Measurements from ENCODE around the gene TMSB10. TPM values are rescaled to one million over a fixed set of nuclear protein-coding genes. Genes with fewer than 3 reads are reported as not detected.

Gene TMSB10
- total RNA-seq (1,000 to 10,000 TPM; 1,416 to 3,222 (median 1,664) TPM), polyA plus RNA-seq (1,000 to 10,000 TPM; 2,869 to 3,827 (median 3,008) TPM)
- long read RNA-seq, donor 1, transcript TMSB10-201 (3 exons, 496 nt) = major isoform, 2,146 of 2,382 reads
- long read RNA-seq, donor 1, partial matches to known transcripts = 153 of 2,382 reads
- long read RNA-seq, donor 1, other reads (novel, unspliced or antisense) = 83 of 2,382 reads
- long read RNA-seq, donor 2, transcript TMSB10-201 (3 exons, 496 nt) = major isoform, 1,675 of 1,834 reads
- long read RNA-seq, donor 2, partial matches to known transcripts = 111 of 1,834 reads
- long read RNA-seq, donor 2, other reads (novel, unspliced or antisense) = 48 of 1,834 reads

- H3K36me3 ChIP-seq = peaks cover 0 to 6% (median 0%) of the 10 kb centered on the region in 6 donors
- no peaks in the 10 kb centered on the region for H3K27me3 ChIP-seq (replicated peaks in 1 of 7)
- intact Hi-C loops (cut with DNase I; ENCODE audit: low total_unique reads) = no loop called here
- 0 to 1% (median 1%) methylated on average over 47 to 94 of the region's 94 CpGs for WGBS, 5 donors
- H3K4me1 ChIP-seq = peaks cover 13 to 58% (median 31%) of the 10 kb centered on the region in 6 donors
- peak within 1 kb of the TSS; percentile 76 to 99 (median 96) for H3K4me3 ChIP-seq
- no peaks in the 10 kb centered on the region for H3K9me3 ChIP-seq
- H3K27ac ChIP-seq = peak within 1 kb of the TSS; percentile 92 to 99 (median 97)
- peak; percentile 97 for DNase-seq
- TF ChIP-seq POLR2A (IDR thresholded peaks at IDR 0.05) = peak; percentile 79 to 96 (median 87)
- TF ChIP-seq CTCF (IDR thresholded peaks at IDR 0.05 in 8 of 11, conservative IDR thresholded peaks at IDR 0.05 in 3 of 11) = peak in 7 of 11 experiments; percentile 27 to 65 (median 48)
- peak; percentile 99 to 100 (median 99) for TF ChIP-seq POLR2AphosphoS5 (IDR thresholded peaks at IDR 0.05)
Measured at GRCh38 chr2:84905181-84906107, at the start of gene TMSB10. TMSB10 (plus strand) TSS chr2:84905656.

GRCh38 chr2:84855731-84856130, 49.7 kb upstream of the TMSB10 start:
- peak overlapping the region in 2 of 8 donors; percentile 34 to 58 for H3K27ac ChIP-seq
- 49 to 74% (median 60%) methylated on average over 11 of the region's 11 CpGs for WGBS, 5 donors
- H3K4me3 ChIP-seq = no peak overlapping the region
- intact Hi-C loops (cut with DNase I; ENCODE audit: low total_unique reads) = no loop called here
- TF ChIP-seq POLR2A (IDR thresholded peaks at IDR 0.05) (no peak), CTCF (IDR thresholded peaks at IDR 0.05 in 8 of 11, conservative IDR thresholded peaks at IDR 0.05 in 3 of 11) (no peak), POLR2AphosphoS5 (IDR thresholded peaks at IDR 0.05) (no peak)
- H3K36me3 ChIP-seq = no peaks in the 10 kb centered on the region
- H3K4me1 ChIP-seq = peaks cover 0 to 22% (median 5%) of the 10 kb centered on the region in 6 donors
- no peaks in the 10 kb centered on the region for H3K27me3 ChIP-seq (replicated peaks in 1 of 7)
- H3K9me3 ChIP-seq = peaks cover 0 to 19% (median 12%) of the 10 kb centered on the region in 8 donors
- no peak for DNase-seq

GRCh38 chr2:84856787-84857186, 48.7 kb upstream of the TMSB10 start:
- peaks cover 0 to 22% (median 5%) of the 10 kb centered on the region in 6 donors for H3K4me1 ChIP-seq
- peak overlapping the region in 2 of 8 donors; percentile 34 to 58 for H3K27ac ChIP-seq
- TF ChIP-seq POLR2AphosphoS5 (IDR thresholded peaks at IDR 0.05) = no peak
- no peak for TF ChIP-seq POLR2A (IDR thresholded peaks at IDR 0.05)
- no peak for TF ChIP-seq CTCF (IDR thresholded peaks at IDR 0.05 in 8 of 11, conservative IDR thresholded peaks at IDR 0.05 in 3 of 11)
- H3K36me3 ChIP-seq = no peaks in the 10 kb centered on the region
- H3K4me3 ChIP-seq = no peak overlapping the region
- no peak for DNase-seq
- H3K9me3 ChIP-seq = peaks cover 0 to 19% (median 12%) of the 10 kb centered on the region in 8 donors
- no peaks in the 10 kb centered on the region for H3K27me3 ChIP-seq (replicated peaks in 1 of 7)
- intact Hi-C loops (cut with DNase I; ENCODE audit: low total_unique reads) = no loop called here
- 64 to 75% (median 68%) methylated on average over 6 of the region's 6 CpGs for WGBS, 5 donors
